ENCODE results near the gene LINGO3. TPM values are rescaled to one million over a fixed set of nuclear protein-coding genes. Genes with fewer than 3 reads are reported as not detected.

LINGO3 gene
- total and polyA plus RNA-seq, 2 donors (not counting 1 experiment from before 2014, with no cell fraction given) = 1.1 to 3.9 TPM

GRCh38 chr19:2300533-2300932 is 7.4 kb downstream of the LINGO3 start:
- Histone ChIP-seq H3K4me2 (replicated peaks; ENCODE audit: low read depth, low read length, poor library complexity, severe bottlenecking) (peak overlapping the region; percentile 4), H3K9ac (ENCODE audit: low read length) (no peak overlapping the region), H3K4me1 (ENCODE audit: control insufficient read depth in 2 of 2, insufficient read depth in 2 of 2, low read length in 2 of 2) (peaks cover 38 to 69% of the 10 kb centered on the region in 2 donors), H2AFZ (ENCODE audit: insufficient read depth, low read depth, low read length, poor library complexity, severe bottlenecking) (no peak overlapping the region), H4K20me1 (ENCODE audit: control insufficient read depth, insufficient read depth, low read length, poor library complexity, severe bottlenecking) (peaks cover 16% of the 10 kb centered on the region), H3K79me2 (ENCODE audit: control insufficient read depth, insufficient read depth, low read length) (peaks cover 28% of the 10 kb centered on the region), H3K4me3 (ENCODE audit: control extremely low read depth in 1 of 5, extremely low read depth in 1 of 5, insufficient read depth in 1 of 5, low read depth in 2 of 5, low read length in 4 of 5) (no peak overlapping the region), H3K36me3 (replicated peaks in 1 of 2; ENCODE audit: control extremely low read depth in 1 of 2, control insufficient read depth in 1 of 2, extremely low read depth in 1 of 2, insufficient read depth in 2 of 2, low read length in 1 of 2) (peaks cover 0 to 4% of the 10 kb centered on the region in 2 experiments), H3K27me3 (replicated peaks in 1 of 4; ENCODE audit: control extremely low read depth in 1 of 4, control insufficient read depth in 3 of 4, insufficient read depth in 4 of 4, low read length in 3 of 4) (peaks cover 0 to 8% (median 1%) of the 10 kb centered on the region in 4 experiments), H3K27ac (ENCODE audit: low read length in 2 of 2) (peak overlapping the region in 1 of 2 donors; percentile 48), H3K9me3 (ENCODE audit: control extremely low read depth in 1 of 3, control insufficient read depth in 2 of 3, insufficient read depth in 1 of 3, low read length in 2 of 3) (peaks cover 0 to 24% (median 0%) of the 10 kb centered on the region in 3 donors)
- no peaks in the 10 kb centered on the region for H3K27me3 Mint-ChIP-seq
- TF ChIP-seq EZH2 (IDR thresholded peaks at IDR 0.05; ENCODE audit: borderline replicate concordance, insufficient read depth, low read depth, low read length, poor library complexity, severe bottlenecking) (no peak), CTCF (IDR thresholded peaks at IDR 0.05) (no peak)
- peak overlapping the region; percentile 34 for H3K4me3 Mint-ChIP-seq
- intact Hi-C loops (cut with micrococcal nuclease) = no loop called here
- H3K9me3 Mint-ChIP-seq (ENCODE audit: insufficient read depth) = peaks cover 2% of the 10 kb centered on the region
- DNase-seq (no peak), ATAC-seq (ENCODE audit: low read depth) (no peak)
- ChIA-PET CTCF (interaction anchor here (1.0 kb wide), 1 partner anchor 9 kb away, joined by 3 read pairs; no protein-coding TSS in a partner anchor), POLR2A (interaction anchor here (0.7 to 3.0 kb wide), 4 partner anchors 8 to 31 kb away, joined by 3 to 21 read pairs (median 6); partner anchors contain the start of gene LSM7)
- 78% methylated on average over 13 of the region's 17 CpGs for WGBS (ENCODE audit: insufficient coverage)
- peak overlapping the region; percentile 86 for H3K27ac Mint-ChIP-seq
- H3K4me1 Mint-ChIP-seq = peaks cover 45% of the 10 kb centered on the region

- ATAC-seq (ENCODE audit: low read depth) = no peak
- H3K4me3 ChIP-seq (ENCODE audit: control extremely low read depth in 1 of 5, extremely low read depth in 1 of 5, insufficient read depth in 1 of 5, low read depth in 2 of 5, low read length in 4 of 5) = no peak overlapping the region
- Mint-ChIP-seq H3K4me3 (no peak overlapping the region), H3K27me3 (no peaks in the 10 kb centered on the region), H3K27ac (peak overlapping the region; percentile 26), H3K9me3 (ENCODE audit: insufficient read depth) (no peaks in the 10 kb centered on the region), H3K4me1 (peaks cover 42% of the 10 kb centered on the region)
- no peak overlapping the region for H3K27ac ChIP-seq (ENCODE audit: low read length in 2 of 2)
- peaks cover 0 to 6% (median 0%) of the 10 kb centered on the region in 3 donors for H3K9me3 ChIP-seq (ENCODE audit: control extremely low read depth in 1 of 3, control insufficient read depth in 2 of 3, insufficient read depth in 1 of 3, low read length in 2 of 3)
- H4K20me1 ChIP-seq (ENCODE audit: control insufficient read depth, insufficient read depth, low read length, poor library complexity, severe bottlenecking) = peaks cover 56% of the 10 kb centered on the region
- TF ChIP-seq CTCF (IDR thresholded peaks at IDR 0.05) (no peak), EZH2 (IDR thresholded peaks at IDR 0.05; ENCODE audit: borderline replicate concordance, insufficient read depth, low read depth, low read length, poor library complexity, severe bottlenecking) (no peak)
- H3K4me1 ChIP-seq (ENCODE audit: control insufficient read depth in 2 of 2, insufficient read depth in 2 of 2, low read length in 2 of 2) = peaks cover 38 to 72% of the 10 kb centered on the region in 2 donors
- no peaks in the 10 kb centered on the region for H3K27me3 ChIP-seq (replicated peaks in 1 of 4; ENCODE audit: control extremely low read depth in 1 of 4, control insufficient read depth in 3 of 4, insufficient read depth in 4 of 4, low read length in 3 of 4)
- H2AFZ ChIP-seq (ENCODE audit: insufficient read depth, low read depth, low read length, poor library complexity, severe bottlenecking) = no peak overlapping the region
- CTCF ChIA-PET = interaction anchor here (1.0 to 3.7 kb wide), 3 partner anchors 22 to 46 kb away, joined by 3 to 22 read pairs (median 3); no protein-coding TSS in a partner anchor
- no peak for DNase-seq
- WGBS (ENCODE audit: insufficient coverage) = 91% methylated on average over 15 of the region's 16 CpGs
- H3K4me2 ChIP-seq (replicated peaks; ENCODE audit: low read depth, low read length, poor library complexity, severe bottlenecking) = no peak overlapping the region
- POLR2A ChIA-PET = interaction anchor here (1.0 to 1.5 kb wide), 3 partner anchors 11 to 32 kb away, joined by 3 to 4 read pairs (median 4); partner anchors contain the start of gene LINGO3
- peaks cover 0 to 23% of the 10 kb centered on the region in 2 experiments for H3K36me3 ChIP-seq (replicated peaks in 1 of 2; ENCODE audit: control extremely low read depth in 1 of 2, control insufficient read depth in 1 of 2, extremely low read depth in 1 of 2, insufficient read depth in 2 of 2, low read length in 1 of 2)
- intact Hi-C loops (cut with micrococcal nuclease) = no loop called here
- H3K9ac ChIP-seq (ENCODE audit: low read length) = no peak overlapping the region
- peaks cover 49% of the 10 kb centered on the region for H3K79me2 ChIP-seq (ENCODE audit: control insufficient read depth, insufficient read depth, low read length)
Observed at GRCh38 chr19:2296141-2296540, 11.8 kb downstream of the LINGO3 start.
